Measurements from ENCODE around the gene PDZD2.

DNA sequence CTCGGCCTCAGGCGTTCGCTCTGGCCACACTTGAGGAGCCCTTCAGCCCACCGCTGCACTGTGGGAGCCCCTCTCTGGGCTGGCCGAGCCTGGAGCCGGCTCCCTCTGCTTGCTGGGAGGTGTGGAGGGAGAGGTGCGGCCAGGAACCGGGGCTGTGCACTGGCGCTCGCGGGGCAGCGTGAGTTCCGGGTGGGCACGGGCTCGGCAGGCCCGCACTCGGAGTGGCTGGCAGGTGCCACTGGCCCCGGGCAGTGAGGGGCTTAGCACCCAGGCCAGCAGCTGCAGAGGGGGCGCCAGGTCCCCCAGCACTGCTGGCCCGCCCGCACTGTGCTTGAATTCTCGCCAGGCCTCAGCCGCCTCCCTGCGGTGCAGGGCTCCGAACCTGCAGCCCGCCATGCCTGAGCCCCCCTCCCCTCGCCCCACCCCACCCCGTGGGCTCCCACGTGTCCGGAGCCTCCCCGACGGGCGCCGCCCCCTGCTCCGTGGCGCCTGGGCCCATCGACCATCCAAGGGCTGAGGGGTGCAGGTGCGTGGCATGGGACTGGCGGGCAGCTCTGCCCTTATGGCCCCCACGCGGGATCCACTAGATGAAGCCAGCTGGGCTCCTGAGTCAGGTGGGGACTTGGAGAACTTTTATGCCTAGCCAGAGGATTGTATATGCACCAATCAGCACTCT lies 138.2 kb downstream of the PDZD2 start:
- TF ChIP-seq POLR2A (IDR thresholded peaks at IDR 0.05; ENCODE audit: low read length), result no peak
- no peak for TF ChIP-seq GATA1 (IDR thresholded peaks at IDR 0.05; ENCODE audit: low read depth, low read length)
